Measurements from ENCODE around the gene MPHOSPH9. TPM values are rescaled to one million over a fixed set of nuclear protein-coding genes. Genes with fewer than 3 reads are reported as not detected.

The MPHOSPH9 gene
- total and polyA plus RNA-seq, 2 donors (not counting 3 experiments of a cell fraction or from before 2014, with no cell fraction given) = 7.8 to 42.4 TPM

DNA sequence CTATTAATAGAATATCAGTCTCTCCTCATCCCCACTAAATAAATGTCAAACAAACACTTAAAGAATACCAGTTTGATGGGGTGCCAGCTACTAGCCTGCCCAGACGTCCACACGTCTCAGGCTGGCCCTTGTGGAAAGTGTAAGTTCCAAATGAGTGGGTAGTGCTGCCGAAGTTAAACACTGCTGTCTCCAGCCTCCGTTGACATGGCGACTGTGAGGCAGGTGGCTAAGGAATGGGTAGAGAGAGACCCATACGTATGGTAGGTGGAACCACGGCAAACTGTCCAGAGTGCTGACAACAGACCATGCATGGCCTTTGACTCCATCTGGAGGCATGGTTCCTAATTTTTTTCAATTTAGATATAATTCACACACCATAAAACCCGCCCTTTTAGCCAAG, 119.9 kb downstream of the MPHOSPH9 start:
- H3K79me2 ChIP-seq (ENCODE audit: control insufficient read depth, insufficient read depth, low read length) = no peaks in the 10 kb centered on the region
- no peak overlapping the region for H3K27ac ChIP-seq (ENCODE audit: insufficient read depth, low read depth, low read length)
- TF ChIP-seq POLR2AphosphoS5 (IDR thresholded peaks at IDR 0.05; ENCODE audit: insufficient read depth, low read depth, low read length) (no peak), JUN (IDR thresholded peaks at IDR 0.05; ENCODE audit: borderline replicate concordance, insufficient read depth, insufficient read length, low read depth) (no peak), MYC (IDR thresholded peaks at IDR 0.05; ENCODE audit: low read depth, low read length) (no peak), POLR2A (IDR thresholded peaks at IDR 0.05; ENCODE audit: low read depth, low read length) (no peak), EZH2 (IDR thresholded peaks at IDR 0.05; ENCODE audit: borderline replicate concordance, low read depth, low read length, severe bottlenecking) (no peak), FOS (IDR thresholded peaks at IDR 0.05; ENCODE audit: borderline replicate concordance, insufficient read depth, low read length) (no peak), GATA2 (IDR thresholded peaks at IDR 0.05; ENCODE audit: insufficient read depth, insufficient read length, low read depth, low read length) (no peak)
- TF ChIP-seq, protein P1, sequence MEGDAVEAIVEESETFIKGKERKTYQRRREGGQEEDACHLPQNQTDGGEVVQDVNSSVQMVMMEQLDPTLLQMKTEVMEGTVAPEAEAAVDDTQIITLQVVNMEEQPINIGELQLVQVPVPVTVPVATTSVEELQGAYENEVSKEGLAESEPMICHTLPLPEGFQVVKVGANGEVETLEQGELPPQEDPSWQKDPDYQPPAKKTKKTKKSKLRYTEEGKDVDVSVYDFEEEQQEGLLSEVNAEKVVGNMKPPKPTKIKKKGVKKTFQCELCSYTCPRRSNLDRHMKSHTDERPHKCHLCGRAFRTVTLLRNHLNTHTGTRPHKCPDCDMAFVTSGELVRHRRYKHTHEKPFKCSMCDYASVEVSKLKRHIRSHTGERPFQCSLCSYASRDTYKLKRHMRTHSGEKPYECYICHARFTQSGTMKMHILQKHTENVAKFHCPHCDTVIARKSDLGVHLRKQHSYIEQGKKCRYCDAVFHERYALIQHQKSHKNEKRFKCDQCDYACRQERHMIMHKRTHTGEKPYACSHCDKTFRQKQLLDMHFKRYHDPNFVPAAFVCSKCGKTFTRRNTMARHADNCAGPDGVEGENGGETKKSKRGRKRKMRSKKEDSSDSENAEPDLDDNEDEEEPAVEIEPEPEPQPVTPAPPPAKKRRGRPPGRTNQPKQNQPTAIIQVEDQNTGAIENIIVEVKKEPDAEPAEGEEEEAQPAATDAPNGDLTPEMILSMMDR (IDR thresholded peaks at IDR 0.05; ENCODE audit: extremely low read depth in 1 of 2, insufficient read depth in 1 of 2, low read depth in 1 of 2, low read length in 2 of 2) = no peak
- TF ChIP-seq, protein P2, sequence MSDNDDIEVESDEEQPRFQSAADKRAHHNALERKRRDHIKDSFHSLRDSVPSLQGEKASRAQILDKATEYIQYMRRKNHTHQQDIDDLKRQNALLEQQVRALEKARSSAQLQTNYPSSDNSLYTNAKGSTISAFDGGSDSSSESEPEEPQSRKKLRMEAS (IDR thresholded peaks at IDR 0.05; ENCODE audit: insufficient read depth, insufficient read length) = no peak
- H3K36me3 ChIP-seq (ENCODE audit: control insufficient read depth in 2 of 2, extremely low read depth in 1 of 2, insufficient read depth in 2 of 2, low read length in 2 of 2) = no peaks in the 10 kb centered on the region
- ChIA-PET CTCF (interaction anchor here (0.8 kb wide), 1 partner anchor 10 kb away, joined by 3 read pairs; no protein-coding TSS in a partner anchor), POLR2A (no interaction called here)
- H3K4me1 ChIP-seq (ENCODE audit: control insufficient read depth, extremely low read depth, insufficient read depth, low read length) = peaks cover 14% of the 10 kb centered on the region
- BruUV-seq (replicated peaks) = no TSS peak
- dilution Hi-C loops (cut with MboI; ENCODE audit: extremely low pct_ligation_motif_present, low sequenced_read_pairs) (no loop called here), intact Hi-C loops (cut with micrococcal nuclease) (no loop called here)
- H3K4me2 ChIP-seq (ENCODE audit: insufficient read depth, low read length) = no peak overlapping the region
- no peaks in the 10 kb centered on the region for H3K27me3 ChIP-seq (ENCODE audit: control insufficient read depth in 2 of 2, insufficient read depth in 2 of 2, low read length in 2 of 2)
- FAIRE-seq (no peak), DNase-seq (ENCODE audit: low read depth, low spot score) (no peak)
- no peaks in the 10 kb centered on the region for H3K9me3 ChIP-seq (replicated peaks; ENCODE audit: control insufficient read depth, insufficient read depth, low read length)
- H4K20me1 ChIP-seq (replicated peaks; ENCODE audit: control insufficient read depth, extremely low read depth, insufficient read depth, low read length) = no peaks in the 10 kb centered on the region
- H3K4me3 ChIP-seq (replicated peaks in 1 of 3; ENCODE audit: insufficient read depth in 1 of 3, low read depth in 1 of 3, low read length in 3 of 3) = no peak overlapping the region
- H2AFZ ChIP-seq (ENCODE audit: low read depth, low read length) = no peak overlapping the region
- H3K9me1 ChIP-seq (replicated peaks; ENCODE audit: control insufficient read depth, extremely low read depth, insufficient read depth, low read length) = no peaks in the 10 kb centered on the region
- no peak overlapping the region for H3K9ac ChIP-seq (replicated peaks; ENCODE audit: extremely low read depth, insufficient read depth, low read length)
